Ectodermal cell (in vitro differentiated cells): ENCODE results near the gene GALNT18.

Experiments
- H3K27ac ChIP-seq: 2 replicates; pipeline ENCODE4 v1.7.0; 2013; ENCODE audit warnings: mild to moderate bottlenecking, low read depth, low read length; ENCODE audit not compliant: insufficient read depth, poor library complexity, severe bottlenecking
- H3K27me3 ChIP-seq: 2 replicates; pipeline ENCODE4 v1.7.0; 2013; ENCODE audit warnings: mild to moderate bottlenecking, low read length; ENCODE audit not compliant: insufficient read depth, control insufficient read depth, poor library complexity, severe bottlenecking
- H3K36me3 ChIP-seq: one replicate; pipeline ENCODE4 v1.7.0; 2013; ENCODE audit warnings: low read length; ENCODE audit not compliant: control insufficient read depth, insufficient read depth
- H3K4me1 ChIP-seq: one replicate; pipeline ENCODE4 v1.7.0; 2013; ENCODE audit warnings: low read length; ENCODE audit not compliant: control insufficient read depth, insufficient read depth
- H3K4me3 ChIP-seq: 2 replicates; pipeline ENCODE4 v1.7.0; 2013; ENCODE audit warnings: low read depth, low read length, control low read depth; ENCODE audit not compliant: insufficient read depth
- H3K9me3 ChIP-seq: 2 replicates; pipeline ENCODE4 v1.7.0; 2013; ENCODE audit warnings: mild to moderate bottlenecking, low read length, moderate library complexity; ENCODE audit not compliant: control insufficient read depth
- WGBS, 2 experiments: methylation state at CpG; one replicate each; pipeline ENCODE4 v1.1.7; 2013; ENCODE audit warnings: missing lambda C conversion rate in 2 of 2; 5-methylcytosine and 5-hydroxymethylcytosine counted together

Gene GALNT18

DNA sequence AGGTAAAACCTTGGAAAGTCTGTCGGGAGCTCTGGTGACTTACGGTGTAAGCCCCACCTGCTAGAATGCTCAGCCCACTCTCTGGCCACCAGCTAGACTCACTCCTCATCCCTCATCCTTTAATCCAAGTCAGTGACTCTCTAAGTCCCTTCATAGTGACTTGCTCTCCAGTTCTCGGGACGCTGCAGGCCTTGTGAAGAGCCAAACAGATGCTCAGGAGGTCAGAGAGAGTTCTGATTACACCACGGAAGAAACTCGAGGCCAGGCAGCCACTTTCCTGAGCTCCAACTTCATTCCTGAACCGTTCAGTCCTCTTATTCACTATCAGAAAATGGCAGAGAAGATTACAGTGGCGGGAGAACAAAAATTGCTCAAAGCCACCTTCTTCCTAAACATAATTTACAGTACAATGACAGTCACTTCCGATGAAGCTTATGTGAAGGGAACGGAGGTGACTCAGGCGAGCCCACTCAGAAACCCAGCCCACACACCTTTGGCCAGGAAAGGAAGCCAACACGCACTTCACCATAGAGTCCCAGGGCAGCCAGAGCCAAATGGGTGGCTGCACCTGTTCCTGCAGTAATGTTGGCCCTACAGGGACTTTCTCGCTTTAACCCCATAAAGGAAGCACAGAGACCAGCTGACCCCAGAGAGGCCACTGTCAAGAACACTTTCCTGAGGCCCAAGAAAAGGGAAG, 100.4 kb downstream of the GALNT18 start:
- no peaks in the 10 kb centered on the region for H3K27me3 ChIP-seq
- no peak overlapping the region for H3K27ac ChIP-seq
- H3K9me3 ChIP-seq, result no peaks in the 10 kb centered on the region
- no peak overlapping the region for H3K4me3 ChIP-seq
- H3K36me3 ChIP-seq, result no peaks in the 10 kb centered on the region
- peaks cover 7% of the 10 kb centered on the region for H3K4me1 ChIP-seq
- 86 to 87% methylated on average over 13 of the region's 13 CpGs for WGBS, 2 experiments

DNA sequence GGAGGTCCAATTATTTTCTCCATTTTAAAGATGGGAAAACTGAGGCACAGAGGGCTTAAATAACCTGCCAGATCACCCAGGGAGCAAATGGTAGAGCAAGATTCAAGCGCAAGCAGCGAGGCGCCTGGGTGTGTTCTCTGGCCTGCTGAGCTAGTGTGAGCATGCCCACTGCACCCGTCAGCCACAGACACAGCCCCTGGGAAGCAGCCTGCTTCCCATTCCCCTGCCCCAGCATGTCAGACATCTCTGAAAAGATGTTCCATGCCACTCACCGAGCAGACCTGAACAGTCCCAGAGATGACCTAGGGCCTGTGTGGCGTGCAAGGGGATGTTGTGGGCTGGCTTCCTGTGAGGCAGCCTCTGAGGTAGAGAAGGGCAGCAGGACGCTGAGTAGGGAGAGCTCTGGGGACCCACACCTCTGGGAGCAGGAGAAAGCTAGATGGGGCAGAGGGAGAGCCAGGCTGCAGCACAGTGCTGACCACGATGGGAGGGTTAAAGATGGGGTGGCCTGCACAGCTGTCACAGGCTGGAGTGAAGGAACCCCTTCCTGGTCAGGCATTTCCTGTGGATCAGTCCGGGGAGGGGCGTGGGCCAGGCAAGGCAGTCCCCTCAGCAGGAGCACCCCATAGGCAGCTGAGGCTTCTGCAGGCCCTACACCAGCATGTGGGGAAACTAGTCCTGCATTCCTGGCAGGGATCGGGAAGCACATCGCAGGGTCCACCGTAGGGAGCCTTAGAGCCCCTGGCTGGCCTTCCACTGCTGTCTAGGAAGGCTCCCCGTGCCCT, 101.4 kb downstream of the GALNT18 start:
- no peaks in the 10 kb centered on the region for H3K36me3 ChIP-seq
- H3K27me3 ChIP-seq, result no peaks in the 10 kb centered on the region
- H3K4me3 ChIP-seq, result no peak overlapping the region
- H3K4me1 ChIP-seq, result peaks cover 7% of the 10 kb centered on the region
- no peaks in the 10 kb centered on the region for H3K9me3 ChIP-seq
- WGBS, 2 experiments, result 81 to 82% methylated on average over 14 of the region's 14 CpGs
- H3K27ac ChIP-seq, result no peak overlapping the region

DNA sequence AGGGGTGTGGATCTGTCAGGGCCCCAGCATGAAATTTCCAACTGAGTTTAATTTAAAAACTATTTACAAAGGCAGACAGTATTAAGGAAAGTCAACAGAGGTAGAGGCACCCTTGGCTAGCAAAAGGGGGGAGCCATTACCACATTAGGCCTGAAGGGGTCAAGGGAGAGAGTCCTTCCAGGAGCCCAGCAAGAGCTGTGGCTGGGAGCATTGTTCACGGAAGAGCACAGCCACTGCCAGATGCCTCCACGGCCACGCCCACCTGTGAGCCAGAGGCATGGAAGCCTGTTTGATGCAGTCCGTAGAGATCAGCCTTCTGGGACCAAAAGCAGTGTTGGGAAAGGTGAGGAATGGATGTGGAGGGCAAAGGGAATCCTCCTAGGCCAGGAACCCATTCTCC, 102.6 kb downstream of the GALNT18 start:
- Histone ChIP-seq H3K27ac (no peak overlapping the region), H3K36me3 (no peaks in the 10 kb centered on the region), H3K4me1 (peaks cover 7% of the 10 kb centered on the region), H3K4me3 (no peak overlapping the region), H3K27me3 (no peaks in the 10 kb centered on the region), H3K9me3 (no peaks in the 10 kb centered on the region)
- WGBS, 2 experiments, result 69 to 78% methylated on average over 4 of the region's 4 CpGs

DNA sequence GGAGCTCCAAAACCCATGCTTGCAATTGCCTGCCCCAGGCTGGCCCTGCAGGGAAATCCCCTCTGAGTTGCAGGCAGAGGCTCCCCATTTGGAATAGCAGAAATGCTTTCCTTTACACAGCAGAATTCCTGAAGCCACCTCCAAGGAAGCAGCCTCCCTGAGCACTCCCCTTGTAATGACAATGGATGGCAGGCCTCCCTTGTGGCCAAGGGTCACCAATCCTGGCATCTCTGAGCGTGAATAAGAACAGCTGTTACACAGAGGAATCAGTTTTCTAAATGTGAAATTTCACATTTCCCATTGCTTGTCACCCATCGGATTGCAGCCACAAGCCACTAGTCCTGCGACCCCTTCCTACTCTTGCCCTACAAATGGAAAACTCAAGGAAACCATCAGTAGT, 107.6 kb downstream of the GALNT18 start:
- 83 to 85% methylated on average over 3 of the region's 3 CpGs for WGBS, 2 experiments
- H3K27me3 ChIP-seq, result no peaks in the 10 kb centered on the region
- H3K4me3 ChIP-seq, result no peak overlapping the region
- H3K27ac ChIP-seq, result no peak overlapping the region
- H3K9me3 ChIP-seq, result no peaks in the 10 kb centered on the region
- no peaks in the 10 kb centered on the region for H3K4me1 ChIP-seq
- no peaks in the 10 kb centered on the region for H3K36me3 ChIP-seq

DNA sequence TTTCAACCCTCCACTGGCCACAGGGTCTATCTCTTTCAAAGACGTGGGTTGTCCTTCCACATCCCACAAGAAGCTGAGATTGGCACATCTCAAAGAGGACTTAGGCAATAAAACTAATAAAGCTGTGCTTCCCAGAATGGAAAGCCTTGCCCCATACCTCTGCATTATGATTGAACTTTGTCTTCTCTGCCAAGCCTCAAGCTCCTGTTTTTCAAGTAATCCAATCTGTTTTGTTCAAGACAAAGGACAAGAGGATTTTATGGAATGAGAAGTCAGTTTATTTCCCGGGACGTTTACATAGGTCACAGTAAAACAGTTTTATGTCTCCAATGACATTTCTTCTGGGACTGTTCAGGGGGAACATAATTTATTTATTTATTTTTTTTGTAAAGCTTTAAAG, 108.4 kb downstream of the GALNT18 start:
- WGBS, 2 experiments, result 86 to 93% methylated on average over 3 of the region's 3 CpGs
- no peak overlapping the region for H3K27ac ChIP-seq

DNA sequence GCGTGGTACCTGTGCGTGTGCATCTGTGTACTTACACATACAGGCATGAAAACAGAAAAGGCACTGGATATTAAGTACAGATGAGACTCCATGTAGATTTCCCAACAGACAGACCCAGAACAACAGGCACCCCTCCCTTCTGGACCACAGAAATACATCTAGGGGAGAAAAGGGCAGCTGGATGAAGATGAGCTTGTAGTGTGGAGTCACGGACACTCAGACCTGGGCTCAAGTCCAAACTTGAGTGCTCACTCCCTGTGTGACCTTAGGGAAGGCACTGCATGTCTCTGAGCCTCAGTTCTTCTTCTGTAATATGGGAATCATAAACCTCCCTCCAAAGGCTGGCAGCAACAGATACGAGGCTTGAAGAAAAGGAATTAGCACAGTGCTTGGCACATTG, 108.9 kb downstream of the GALNT18 start:
- 91 to 98% methylated on average over 4 of the region's 4 CpGs for WGBS, 2 experiments
- Histone ChIP-seq H3K9me3 (no peaks in the 10 kb centered on the region), H3K27ac (no peak overlapping the region), H3K27me3 (no peaks in the 10 kb centered on the region), H3K36me3 (no peaks in the 10 kb centered on the region), H3K4me1 (no peaks in the 10 kb centered on the region), H3K4me3 (no peak overlapping the region)

More for the DNA sequence above, 108.4 kb downstream of the GALNT18 start:
- Histone ChIP-seq H3K36me3 (no peaks in the 10 kb centered on the region), H3K27me3 (no peaks in the 10 kb centered on the region), H3K4me1 (no peaks in the 10 kb centered on the region), H3K4me3 (no peak overlapping the region), H3K9me3 (no peaks in the 10 kb centered on the region)

DNA sequence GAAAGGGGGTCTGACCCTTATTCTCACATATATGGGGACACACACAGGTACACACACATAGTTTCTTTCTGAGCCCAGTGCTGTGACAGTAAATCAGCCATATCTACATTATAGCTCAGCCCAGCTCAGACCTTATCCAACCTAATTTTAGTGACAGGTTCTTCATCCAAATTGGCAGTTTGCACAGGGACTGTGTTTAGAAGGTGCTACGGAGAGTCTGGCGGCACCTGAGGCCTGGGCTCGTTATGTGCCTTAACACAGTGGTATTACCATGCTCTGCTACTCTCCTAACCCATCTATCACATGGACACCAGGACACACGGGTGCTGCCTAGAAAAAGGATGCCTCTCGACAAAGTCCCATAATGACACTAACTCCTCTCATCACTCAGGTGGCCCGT, 109.3 kb downstream of the GALNT18 start:
- no peaks in the 10 kb centered on the region for H3K4me1 ChIP-seq
- no peak overlapping the region for H3K27ac ChIP-seq
- no peaks in the 10 kb centered on the region for H3K9me3 ChIP-seq
- no peaks in the 10 kb centered on the region for H3K27me3 ChIP-seq
- no peaks in the 10 kb centered on the region for H3K36me3 ChIP-seq
- 94 to 99% methylated on average over 6 of the region's 6 CpGs for WGBS, 2 experiments
- no peak overlapping the region for H3K4me3 ChIP-seq

DNA sequence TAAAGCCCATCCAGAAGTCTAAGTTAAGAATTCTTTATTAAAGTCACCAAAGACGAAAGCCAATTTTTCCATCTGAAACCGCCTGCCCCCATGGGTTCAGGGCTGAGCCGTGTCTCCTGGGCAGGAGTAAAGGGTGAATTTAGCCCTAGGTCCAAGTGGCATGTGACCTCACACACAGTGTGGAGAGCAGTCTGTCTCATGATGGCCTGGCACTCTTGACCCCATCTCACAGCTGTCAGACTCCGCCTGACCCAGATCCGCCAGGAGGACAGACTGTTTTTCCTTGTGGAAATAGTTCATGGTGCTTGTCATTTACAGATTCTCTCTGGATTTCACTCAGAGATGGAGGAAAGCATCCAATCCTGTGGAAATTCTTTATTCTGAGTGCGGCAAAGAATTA, 109.7 kb downstream of the GALNT18 start:
- 95 to 98% methylated on average over 6 of the region's 6 CpGs for WGBS, 2 experiments
- Histone ChIP-seq H3K27ac (no peak overlapping the region), H3K4me3 (no peak overlapping the region), H3K4me1 (no peaks in the 10 kb centered on the region), H3K9me3 (no peaks in the 10 kb centered on the region), H3K36me3 (no peaks in the 10 kb centered on the region), H3K27me3 (no peaks in the 10 kb centered on the region)

DNA sequence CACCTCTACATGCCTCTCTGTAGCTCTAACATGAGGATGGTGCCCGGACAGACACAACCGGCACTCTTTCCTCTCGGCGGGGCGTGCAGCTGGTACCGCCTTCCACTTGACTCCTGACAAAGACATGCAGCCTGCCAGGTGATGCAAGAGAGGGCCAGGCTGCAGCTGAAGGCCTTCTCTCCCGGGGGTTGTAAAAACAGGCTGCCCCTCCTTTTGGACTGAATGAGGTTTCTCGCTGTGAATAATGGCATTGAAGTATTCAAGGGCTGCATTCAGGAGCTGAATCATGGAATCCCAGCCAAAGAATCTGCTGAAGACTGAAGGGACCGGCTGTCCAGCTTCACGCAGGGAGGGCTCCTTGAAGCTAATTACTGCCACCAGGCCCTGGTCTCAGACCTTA, 110.9 kb downstream of the GALNT18 start:
- WGBS, 2 experiments, result 47 to 63% methylated on average over 10 of the region's 10 CpGs
- H3K27ac ChIP-seq, result no peak overlapping the region

DNA sequence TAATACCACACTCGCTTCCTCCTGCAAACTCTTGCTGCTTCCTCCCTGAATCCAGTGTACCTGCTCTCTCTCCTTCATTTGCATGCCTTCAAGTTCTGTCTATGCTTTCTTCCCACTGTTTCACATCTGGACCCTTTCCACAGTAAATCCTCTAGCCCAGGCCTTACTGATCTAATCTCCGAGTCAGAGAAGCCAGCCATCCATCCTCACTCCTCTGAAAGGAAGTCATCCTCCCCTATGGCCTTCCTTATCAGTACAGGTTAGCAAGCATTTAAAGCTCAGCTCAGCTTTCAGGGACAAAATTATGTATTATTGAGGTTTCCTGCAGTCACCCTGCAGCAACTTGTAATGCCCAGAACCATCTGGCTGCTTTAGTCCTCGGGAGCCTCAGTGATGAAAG, 116.1 kb downstream of the GALNT18 start:
- H3K9me3 ChIP-seq, result no peaks in the 10 kb centered on the region
- WGBS, 2 experiments, result 92% methylated on average over 3 of the region's 3 CpGs
- H3K4me1 ChIP-seq, result peaks cover 8% of the 10 kb centered on the region

More for the DNA sequence above, 110.9 kb downstream of the GALNT18 start:
- Histone ChIP-seq H3K4me1 (no peaks in the 10 kb centered on the region), H3K36me3 (no peaks in the 10 kb centered on the region), H3K27me3 (no peaks in the 10 kb centered on the region), H3K9me3 (no peaks in the 10 kb centered on the region), H3K4me3 (no peak overlapping the region)

More for the DNA sequence above, 116.1 kb downstream of the GALNT18 start:
- Histone ChIP-seq H3K27me3 (no peaks in the 10 kb centered on the region), H3K27ac (no peak overlapping the region), H3K36me3 (no peaks in the 10 kb centered on the region), H3K4me3 (no peak overlapping the region)
